Measurements from ENCODE around the gene FOXO1.
A peak's percentile ranks its signal among the peaks of the same experiment; 100 is the strongest.
"Not testable (repeated sequence)": the region's sequence is repeated elsewhere in the genome, so short reads cannot be mapped to it uniquely, and the experiment has no call there.

FOXO1 gene

DNA sequence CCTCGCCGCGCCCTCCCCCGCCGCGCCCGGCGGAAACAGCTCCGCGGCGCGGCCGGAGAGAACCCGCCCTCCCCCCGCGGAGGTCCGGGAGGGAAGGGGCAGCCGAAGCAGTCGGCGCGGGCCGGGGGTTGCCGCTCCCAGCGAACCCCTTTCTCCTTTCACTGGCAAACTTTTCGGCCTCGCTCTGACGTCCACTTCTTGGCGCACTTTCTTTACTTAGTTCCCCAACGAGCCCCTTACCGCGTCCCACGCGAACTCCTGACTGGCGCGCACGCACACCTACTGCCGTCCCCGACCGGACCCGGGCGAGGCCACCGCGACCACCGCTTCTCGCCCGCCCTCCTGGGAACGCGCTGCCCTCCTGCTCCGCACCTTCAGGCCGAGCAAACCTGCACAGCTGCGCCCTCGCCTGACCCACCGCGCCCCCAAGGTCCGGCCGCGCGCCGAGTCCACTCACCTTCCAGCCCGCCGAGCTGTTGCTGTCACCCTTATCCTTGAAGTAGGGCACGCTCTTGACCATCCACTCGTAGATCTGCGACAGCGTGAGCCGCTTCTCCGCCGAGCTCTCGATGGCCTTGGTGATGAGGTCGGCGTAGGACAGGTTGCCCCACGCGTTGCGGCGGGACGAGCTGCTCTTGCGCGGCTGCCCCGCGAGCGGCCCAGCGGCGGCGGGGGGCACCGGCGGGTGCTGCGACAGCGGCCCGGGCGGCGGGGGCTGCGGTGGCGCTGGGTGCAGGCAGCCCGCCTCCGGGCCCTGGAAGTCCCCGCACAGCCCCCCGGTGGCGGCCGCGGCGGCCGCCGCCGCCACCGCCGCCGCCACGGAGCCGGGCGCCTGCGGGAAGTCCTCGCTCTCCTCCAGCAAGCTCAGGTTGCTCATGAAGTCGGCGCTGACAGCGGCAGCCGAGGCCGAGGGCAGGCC lies 1.1 kb downstream of the FOXO1 start:
- no peak for DNase-seq

DNA sequence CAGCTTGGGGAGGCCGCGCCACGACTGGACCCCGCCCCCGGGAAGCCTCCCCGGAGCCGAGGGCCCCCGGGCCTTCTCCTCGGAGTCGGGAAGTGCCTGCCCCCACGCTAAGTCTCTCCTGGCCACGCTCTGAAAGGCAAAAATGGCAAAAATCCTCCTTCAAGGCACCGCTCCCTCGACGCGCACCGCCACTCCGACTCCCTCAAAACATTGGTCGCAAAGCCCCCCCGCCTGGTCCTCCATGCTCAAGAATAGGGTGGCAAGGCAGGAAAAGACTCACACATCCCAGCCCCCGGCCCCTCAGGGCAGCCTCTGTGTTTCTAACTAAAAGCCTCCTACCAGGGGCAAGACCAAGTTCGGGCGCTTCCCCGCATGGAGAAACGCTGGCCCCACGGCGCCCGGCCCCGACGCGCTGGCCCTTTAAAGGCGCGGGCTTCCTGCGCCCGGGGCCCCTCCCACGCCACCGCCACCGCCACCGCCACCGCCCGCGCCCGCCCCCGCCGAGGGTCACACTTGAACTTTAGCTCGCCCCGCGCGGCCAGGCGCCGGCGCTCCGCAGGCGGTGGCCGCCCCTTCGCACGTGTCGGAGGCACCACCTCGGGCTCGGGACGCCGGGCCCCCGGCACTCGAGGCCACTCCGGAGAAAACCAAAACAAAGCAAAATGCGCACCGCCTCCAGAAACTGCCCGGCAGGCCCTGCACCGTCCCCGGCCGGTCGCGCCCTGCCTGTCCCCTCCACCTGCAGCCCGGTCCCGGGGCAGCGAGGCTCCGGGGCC lies 1.9 kb downstream of the FOXO1 start:
- DNase-seq = peak in 1 of 2 experiments; percentile 62

DNA sequence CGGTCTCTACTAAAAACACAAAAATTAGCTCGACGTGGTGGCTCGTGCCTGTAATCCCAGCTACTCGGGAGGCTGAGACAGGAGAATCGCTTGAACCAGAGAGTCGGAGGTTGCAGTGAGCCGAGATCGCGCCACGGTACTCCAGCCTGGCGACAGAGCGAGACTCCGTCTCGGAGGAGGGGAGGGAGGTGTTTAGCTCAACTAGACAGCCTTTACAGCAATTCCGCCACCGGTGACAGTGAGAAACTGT lies 2.4 kb downstream of the FOXO1 start:
- DNase-seq = not testable (repeated sequence)

DNA sequence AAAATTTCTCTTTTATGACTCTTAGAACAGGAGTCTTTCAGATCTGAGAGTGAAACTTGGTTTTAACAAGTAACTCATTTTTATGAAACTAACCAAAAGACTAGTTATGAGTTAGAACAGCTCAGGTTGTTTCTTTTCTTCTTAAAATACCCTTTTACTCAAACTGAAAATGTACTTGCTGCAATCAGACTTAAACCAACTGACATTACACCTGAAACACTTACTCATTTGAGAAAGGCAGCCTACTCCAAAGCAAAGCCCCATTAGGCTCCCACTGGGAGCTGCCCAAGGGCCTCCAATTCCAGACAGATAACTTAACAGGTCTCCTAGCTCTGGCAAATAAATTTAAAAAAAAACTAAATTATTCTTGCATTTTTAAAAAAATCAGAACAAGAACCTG lies 3.6 kb downstream of the FOXO1 start:
- DNase-seq = no peak

DNA sequence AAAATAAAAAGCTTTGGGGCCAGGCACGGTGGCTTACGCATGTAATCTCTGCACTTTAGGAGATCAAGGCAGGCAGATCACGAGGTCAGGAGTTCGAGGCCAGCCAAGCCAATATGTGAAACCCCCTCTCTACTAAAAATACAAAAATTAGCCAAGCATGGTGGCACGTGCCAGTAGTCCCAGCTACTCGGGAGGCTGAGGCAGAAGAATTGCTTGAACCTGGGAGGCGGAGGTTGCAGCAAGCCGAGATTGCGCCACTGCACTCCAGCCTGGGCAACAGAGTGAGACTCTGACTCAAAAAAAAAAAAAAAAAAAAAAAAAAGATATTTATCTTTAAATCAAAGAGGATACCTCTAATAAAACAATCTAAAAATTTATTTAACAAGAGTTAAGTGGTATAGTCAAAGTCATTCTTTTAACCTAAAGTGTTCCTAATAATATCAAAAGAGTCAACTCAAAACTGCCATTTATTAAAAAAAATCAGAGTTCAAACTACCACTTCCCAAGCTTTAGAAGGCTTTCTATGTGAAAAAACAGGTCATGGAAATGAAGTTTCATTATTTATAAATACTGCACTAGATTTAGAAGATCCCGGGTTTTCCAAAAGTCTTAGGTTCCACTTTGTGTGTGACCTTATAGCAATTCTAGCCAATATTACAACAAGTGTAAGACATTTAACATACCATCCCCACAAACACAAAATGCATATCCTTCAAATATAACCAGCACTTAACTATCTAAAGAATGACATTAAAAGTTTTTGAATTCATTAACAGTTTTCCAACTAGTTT lies 4.4 kb downstream of the FOXO1 start:
- no peak for DNase-seq

DNA sequence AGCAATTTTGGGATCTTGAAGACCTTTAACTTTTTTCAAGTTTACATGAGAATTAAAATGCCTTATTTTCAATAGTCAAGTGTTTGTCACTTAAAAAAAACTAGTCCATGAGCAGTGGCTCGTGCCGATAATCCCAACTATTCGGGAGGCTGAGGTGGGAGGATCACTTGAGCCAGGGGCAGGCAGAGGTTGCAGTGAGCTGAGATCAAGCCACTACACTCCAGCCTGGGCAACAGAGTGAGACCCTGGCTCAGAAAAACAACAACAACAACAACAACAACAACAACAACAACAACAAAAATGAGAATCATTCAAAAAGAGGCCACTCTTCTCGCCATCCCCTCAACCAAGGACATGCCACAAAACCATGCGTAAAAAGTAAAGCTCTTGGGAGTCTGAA lies 5.7 kb downstream of the FOXO1 start:
- no peak for DNase-seq

DNA sequence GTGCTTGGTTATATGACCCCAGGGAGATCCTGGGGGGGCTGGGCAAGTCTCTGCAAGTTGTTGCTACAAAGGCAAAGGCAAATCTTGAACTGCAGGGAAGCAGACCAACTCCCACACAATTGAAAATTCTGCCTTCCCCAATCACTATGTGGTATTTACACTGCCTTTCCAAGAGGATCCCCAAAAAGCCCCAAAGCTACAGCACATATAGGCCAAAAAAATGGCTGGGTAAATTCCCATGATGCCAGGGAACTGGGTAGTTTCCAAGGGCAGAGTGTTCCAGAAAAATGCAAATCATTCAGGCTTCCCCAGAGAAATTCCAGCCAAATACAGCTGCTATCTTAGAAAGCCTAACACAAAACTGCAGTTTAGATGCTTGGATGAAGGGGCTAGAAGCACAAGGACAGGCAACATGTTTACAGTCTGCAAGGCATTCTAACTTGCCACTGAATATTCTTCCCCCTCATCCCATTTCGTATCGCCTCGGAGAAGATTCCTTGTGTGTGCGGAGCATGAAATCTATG lies 6.2 kb downstream of the FOXO1 start:
- DNase-seq = peak in 1 of 2 experiments; percentile 14

DNA sequence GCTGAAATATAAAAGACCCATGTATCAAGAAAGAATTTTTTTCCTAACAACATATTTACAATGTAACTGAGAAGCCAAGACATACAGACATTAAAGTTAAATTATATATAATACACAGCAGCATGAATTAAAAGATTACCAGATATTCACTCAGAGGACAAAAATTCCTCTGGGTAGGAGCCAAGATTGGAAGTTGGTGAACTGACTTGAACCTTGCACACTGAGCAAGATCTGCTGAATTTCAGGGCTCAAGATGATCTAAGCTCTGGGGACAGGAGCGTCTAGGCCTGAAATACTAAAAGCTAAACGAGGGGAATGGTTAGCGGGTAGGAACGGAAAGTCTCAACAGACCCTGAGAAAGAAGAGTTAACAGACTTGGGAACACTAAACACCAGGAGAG lies 8.5 kb downstream of the FOXO1 start:
- DNase-seq = no peak

DNA sequence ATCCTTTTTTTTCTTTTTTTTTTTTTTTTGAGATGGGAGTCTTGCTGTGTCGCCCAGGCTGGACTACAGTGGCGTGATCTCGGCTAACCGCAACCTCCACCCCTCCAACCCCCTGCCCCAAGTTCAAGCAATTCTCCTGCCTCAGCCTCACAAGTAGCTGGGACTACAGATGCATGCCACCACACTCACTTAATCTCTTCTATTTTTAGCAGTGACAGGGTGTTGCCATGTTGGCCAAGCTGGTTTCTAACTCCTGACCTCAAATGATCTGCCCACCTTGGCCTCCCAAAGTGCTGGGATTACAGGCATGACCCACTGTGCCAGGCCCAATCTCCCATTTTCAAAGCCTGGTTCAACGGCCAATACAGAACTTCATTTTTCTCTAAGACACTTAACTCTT lies 9.1 kb downstream of the FOXO1 start:
- DNase-seq = no peak

DNA sequence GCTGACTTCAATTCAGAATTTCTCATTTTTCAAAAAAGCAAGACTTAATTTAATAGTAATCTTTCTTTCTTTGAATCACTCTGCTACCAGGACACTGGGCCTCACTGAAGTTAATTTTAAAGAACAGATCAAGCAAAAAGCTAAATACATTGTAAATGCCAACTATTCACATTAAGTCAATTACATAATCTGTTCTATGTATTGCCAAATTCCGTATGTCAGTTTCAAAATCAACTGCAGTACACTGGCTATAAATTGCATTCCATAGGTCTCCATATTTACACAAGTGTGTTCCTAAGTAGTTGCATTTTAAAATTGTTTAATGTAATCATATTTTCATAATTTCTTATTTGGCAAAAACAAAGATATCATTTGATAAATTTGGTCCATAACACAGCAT lies 10.1 kb downstream of the FOXO1 start:
- no peak for DNase-seq

DNA sequence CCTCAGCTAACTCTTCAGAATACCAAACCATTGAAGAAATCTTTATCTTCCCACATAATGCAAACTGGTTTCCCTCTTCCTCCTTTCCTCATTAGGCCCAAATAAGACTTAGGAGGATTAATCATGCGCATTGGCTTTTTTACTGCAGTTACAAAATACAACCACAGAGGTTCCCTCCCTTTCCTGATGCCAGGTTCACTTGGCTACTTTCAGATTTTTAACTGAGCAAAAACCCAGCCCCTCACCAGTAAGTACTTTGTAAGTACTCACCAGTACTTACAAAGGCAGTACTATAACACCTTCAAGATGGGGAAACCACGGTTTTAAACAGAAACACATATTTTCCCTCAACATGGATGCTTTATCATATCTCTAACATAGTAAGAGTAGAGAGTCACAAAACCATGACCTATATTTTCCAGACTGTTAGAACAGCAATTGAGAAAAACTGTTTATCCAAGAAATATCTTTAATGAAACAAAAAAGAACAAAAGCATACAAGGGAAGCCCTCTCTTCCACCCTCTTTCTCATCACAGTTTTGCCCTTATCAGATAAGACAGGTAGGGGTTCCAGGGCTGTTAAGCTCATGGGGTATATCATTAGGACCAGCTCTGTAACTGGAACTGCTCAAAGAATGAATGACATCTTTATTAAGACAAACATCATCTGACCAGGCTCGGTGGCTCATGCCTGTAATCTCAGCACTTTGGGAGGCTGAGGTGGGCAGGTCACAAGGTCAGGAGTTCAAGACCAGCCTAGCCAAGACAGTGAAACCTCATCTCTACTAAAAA lies 12.7 kb downstream of the FOXO1 start:
- no peak for DNase-seq

DNA sequence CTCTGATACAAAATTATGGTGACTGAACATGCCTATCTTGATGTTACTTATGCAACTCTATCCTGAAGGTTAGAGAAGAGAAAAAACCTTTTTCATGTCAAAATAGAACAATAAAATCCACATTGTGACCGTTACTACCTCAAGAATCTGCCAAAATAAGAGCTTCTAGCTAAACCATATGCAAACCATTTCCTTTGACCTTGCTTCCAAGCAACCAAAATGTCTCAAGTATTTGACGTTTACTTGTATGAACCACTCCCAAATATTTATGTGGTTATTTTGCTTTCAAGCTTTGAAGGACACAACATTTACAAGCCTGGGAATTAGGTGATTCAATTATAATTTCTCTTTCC lies 13.9 kb downstream of the FOXO1 start:
- no peak for DNase-seq

DNA sequence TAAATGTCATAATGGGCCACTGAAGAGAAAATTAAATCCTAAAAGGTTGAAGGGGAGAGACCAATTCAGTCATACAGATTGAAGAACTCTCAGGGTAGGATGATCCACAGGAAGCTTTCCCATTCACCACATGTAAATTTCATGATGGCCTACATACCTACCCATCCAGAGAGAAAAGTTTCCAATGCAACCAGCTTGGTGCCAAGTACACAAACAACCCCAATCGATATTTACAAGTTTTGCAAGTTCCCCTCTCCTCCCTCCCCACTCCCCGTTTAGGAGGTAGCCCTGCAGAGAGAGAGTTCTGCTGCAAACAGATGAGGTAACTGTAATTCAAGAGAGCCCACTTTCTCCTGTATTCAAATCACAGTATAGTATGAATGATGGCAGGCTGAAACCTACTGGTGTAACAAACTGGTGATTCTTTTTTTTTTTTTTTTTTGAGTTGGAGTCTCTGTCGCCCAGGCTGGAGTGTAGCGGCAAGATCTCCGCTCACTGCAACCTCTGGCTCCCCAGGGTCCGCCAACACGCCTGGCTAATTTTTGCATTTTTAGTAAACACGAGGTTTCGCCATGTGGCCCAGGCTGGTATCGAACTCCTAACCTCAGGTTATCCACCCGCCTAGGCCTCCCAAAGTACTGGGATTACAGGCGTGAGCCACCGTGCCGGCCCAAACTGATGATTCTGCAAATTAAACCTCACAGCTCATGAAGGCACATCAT lies 14.4 kb downstream of the FOXO1 start:
- no peak for DNase-seq

DNA sequence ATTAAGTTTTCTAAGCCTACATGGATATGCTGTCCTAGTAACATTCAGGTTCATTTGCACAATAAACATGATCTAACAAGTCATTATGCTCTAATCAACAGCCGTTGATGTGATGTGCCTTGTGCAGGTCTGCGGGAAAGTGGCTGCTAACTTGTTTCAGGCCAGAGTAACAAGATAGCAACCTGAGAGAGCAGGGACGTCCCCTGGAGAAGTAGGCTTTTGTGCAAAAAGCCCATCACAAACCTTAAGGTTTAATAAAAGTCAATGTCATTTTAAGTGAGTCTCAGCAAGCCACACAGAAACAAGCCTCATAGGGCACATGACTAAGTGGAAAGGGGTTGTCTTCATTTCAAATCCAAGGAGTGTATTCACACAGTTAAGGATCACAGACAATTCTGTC lies 17.6 kb downstream of the FOXO1 start:
- DNase-seq = no peak

DNA sequence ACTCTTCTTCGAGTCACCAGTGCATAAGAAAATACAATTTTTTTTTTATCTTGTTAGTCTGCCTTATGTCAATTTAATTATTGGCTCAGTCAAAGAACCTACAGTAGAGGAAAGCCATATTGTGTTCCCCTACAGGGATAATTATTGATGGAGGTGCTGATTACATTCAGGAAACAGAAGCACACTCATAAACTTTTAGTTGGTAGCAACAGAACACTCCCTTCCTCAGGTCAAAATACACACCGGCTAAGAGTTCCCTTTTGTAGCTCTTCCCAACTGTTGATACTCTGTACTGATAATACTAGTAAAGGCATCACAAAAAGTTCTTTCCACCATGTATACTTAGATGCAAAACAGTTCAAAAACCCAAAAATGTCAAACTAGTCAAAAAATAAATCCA lies 18.4 kb downstream of the FOXO1 start:
- no peak for DNase-seq

DNA sequence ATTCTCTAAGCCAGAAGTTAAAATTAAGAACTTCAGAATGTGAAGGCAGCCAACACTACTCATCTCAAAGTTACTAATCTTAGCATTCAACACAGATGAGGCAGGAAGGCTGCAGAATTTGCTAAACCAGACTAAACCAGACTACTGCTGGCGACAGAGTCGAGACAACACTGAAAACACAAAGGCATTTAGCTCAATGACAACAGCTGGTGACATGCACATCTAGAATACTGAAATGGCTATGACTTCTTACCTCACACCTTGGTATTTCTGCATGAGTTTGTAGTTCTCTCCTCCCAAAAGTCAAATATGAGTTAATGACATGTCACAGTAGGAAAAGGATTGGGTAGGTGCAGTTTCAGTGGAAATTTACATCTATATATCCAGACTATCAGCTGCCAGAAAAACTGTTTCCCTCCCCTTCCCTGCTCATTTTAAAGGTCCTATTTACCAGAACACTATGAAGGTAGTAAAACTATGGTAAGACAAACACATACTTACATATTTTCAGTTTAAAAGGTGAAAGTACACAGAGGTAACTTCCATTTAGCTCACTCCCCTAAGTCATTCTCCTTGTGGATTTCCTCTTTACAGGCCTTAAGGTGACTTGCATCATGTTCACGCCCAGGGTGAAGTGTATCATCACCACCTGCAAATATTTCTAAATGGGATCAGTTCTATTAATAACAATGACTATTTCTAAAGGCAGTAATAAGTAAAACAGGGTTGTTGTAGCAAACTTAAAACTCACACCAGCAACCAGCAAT lies 21.4 kb downstream of the FOXO1 start:
- DNase-seq = no peak

DNA sequence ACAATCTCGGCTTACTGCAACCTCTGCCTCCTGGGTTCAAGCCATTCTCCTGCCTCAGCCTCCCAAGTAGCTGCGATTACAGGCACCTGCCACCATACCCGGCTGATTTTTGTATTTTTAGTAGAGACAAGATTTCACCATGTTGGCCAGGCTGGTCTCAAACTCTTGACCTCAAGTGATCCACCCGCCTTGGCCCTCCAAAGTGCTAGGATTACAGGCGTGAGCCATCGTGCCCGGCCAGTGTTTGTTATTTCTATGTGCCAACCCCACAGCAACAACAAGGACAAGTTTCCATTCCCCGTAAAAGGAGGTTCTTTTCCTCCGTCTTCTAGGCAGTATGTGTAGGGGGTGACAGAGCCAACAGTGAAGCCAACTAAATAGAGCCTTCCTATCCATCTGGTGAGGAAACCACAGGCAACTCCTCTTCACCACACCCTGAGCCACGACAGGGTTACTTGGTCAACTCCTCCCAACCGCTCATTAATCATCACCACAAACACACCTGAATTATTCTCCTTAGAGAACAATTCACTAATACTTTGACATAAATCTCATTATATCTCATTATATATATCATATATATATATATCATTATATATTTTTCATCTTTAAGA lies 25.5 kb downstream of the FOXO1 start:
- DNase-seq = no peak

DNA sequence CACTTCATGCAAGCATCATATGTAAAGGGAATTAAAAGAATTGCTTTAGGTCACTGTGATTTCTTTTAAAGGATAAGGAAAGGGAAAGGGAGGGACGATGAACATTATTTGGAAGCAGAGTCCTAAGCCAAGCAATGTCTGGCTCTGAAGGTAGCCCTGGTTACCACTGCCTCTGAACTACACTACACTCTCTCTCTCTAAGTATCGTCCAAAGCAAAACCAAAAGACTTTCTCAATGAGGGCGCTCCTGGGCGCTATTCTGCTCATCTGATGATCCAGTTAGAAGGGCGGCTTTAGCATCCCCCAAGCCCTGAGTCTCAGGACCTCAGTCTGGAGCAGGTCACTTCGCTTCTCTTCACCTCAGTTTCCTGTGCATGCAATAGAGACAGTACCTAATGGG lies 26.2 kb downstream of the FOXO1 start:
- DNase-seq = no peak

DNA sequence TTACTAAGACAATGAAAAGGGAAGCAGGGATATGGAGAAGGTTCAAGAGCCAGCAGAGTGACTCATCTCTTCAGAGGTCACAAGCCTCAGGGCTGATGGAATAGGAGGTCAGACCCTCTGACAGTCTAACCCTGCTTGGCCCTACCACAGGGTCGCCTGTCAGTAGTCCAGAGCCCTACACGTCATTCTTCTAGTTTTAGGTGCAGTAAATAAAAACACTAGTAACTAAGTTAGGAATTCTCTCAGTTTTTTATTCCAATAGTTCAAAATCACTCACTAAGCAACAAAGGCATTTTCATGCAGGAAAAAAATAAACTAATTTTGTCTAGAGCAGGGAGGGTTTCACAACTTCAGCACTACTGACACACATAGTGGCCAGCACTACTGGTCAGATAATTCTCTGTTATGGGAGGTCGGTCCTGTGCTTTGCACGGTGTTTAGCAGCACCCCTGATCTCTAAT lies 27.2 kb downstream of the FOXO1 start:
- no peak for DNase-seq

DNA sequence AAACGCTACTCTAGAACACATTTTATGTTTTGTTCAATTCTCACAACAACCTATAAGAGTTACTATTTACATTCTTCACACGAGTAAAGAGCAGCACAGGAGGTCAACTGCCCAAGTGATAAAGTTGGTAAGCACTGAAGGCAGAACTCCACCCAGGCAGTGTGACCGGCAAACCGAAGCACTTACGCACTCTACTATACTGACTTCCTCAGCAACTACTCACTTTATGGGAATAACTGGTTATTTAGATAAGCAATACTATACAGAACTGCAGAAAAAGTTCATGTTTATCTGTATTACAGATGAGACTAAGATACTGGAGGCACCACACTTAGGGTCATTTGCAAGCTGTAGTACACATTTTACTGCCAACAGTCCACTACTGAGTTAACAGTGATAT lies 28.8 kb downstream of the FOXO1 start:
- DNase-seq = no peak

Measured in NCI-H446 (cell line).